Sciatic nerve (tissue), 2 donors: ENCODE measurements around the gene SYMPK. TPM values are rescaled to one million over a fixed set of nuclear protein-coding genes. Genes with fewer than 3 reads are reported as not detected.

Experiments
- ATAC-seq: fragments of 200-7000 bp; cut with Tn5 transposase; one replicate; pipeline ENCODE4 v1.9.1; 2020; ENCODE audit warnings: mild to moderate bottlenecking, moderate library complexity
- DNase-seq: peaks from one replicate; pipeline ENCODE4 v3.0.0-alpha.2; 2020; ENCODE audit warnings: low spot score
- intact Hi-C: fragments of 100-400 bp; cut with DNase I; formaldehyde crosslinking; loops from one replicate; pipeline ENCODE4 v1.14.2; 2022
- total RNA-seq: library from RNA; stranded (reverse); fragmentation: NEBNext Ultra II Directional; extraction: Animal tissue kit (Norgen Biotek cat#: 25700); gene quantifications from one replicate; pipeline ENCODE4 v1.2.1, GENCODE V29; 2021
- donor health status: DM: no; HTN: no; CAD: no.
- donor health status: DM: no; HTN: no; CAD: no.

Gene SYMPK
- total RNA-seq, 1 donor from 2014 or later, result 60.9 TPM

DNA sequence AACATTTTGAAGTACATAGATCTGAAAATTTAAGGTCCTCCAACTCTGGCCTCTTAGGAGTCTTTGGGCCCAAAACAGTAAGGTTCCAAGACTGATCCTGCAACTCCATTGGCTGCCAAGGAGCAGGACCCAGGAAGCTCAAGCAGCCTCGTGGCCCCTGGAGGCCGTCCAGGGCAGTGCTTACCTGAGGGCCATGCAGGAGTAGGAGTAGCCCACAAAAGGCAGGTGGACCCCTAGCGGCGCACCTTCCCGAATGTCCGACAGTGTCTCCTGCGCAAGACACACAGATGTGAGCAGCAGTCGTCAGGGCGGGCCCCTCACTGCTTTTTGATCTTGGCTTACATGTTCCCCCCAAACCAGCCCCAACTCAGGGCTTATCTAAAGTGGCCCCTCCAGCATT, 88.2 kb downstream of the SYMPK start:
- no peak for DNase-seq
- ATAC-seq, result no peak
- intact Hi-C loops, result no loop called here

DNA sequence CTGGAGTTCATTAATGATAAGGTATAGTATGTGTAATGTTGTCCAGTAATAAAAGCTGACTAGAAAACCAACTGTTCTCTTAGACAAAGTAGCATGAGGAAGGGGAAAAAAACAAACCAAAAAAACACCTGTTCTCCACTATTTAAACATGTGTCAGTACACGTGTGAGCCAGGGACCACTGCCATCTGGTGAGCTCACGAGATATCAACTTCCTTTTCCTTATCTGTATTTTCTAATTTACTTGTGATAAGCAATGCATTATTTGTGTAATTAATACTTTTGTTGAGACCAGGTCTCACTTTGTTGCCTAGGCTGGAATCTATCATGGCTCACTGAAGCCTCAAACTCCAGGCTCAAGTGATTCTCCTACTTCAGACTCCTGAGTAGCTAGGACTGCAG, 89.6 kb downstream of the SYMPK start:
- DNase-seq (no peak), ATAC-seq (no peak)
- intact Hi-C loops, result no loop called here

DNA sequence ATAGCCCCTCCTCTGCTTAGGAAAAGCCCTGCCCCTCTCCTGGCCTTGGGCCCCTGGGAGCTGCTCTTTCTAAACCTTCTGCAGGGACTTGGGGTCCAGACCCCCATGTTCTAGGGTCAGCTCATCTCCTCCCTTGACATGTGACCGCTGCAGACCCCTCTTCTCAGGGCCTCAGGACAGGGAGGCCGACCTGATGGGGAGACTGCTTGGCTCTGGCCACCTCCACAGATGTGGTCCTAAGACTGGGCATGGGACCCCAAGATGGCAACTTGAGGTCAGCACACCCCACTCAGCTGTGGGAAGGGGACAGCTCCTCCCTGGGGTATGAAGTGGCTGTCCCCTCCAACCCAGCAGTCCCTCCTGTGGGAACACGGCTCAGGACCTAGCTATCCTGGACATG, 90.0 kb downstream of the SYMPK start:
- intact Hi-C loops, result no loop called here
- ATAC-seq (no peak), DNase-seq (no peak)

DNA sequence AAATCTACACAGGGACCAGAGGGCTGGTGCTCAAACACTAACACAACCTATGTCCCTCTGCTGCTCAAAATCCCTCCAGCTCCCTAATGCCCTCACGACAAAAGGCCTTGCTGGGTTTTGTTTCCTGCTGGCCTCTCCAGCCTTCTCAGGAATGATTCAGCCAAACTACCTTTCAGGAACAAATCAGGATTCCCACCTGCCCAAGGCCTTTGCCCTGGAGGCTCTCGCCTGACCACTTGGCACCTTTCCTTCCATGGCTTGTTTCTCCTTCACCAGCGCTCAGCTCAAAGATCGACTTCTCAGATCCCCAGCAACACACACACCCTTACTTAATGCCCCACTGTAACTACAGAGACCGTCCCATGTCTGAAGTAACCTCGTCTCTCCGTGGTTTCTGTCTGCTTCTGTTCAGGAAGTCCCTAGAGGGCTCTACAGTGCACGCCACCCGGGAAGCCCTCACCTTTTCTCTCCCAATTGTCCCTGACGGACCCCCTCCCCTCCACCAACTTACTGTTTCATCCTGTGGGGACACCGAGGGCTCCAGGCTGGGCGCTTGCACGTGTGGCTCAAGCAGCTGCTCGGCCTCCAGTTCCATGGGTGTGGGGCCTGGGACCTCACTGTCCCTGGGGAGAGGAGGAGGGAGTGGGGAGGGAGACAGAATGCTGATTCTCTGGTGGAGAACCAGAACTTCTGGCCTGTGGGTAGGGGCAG, 90.7 kb downstream of the SYMPK start:
- DNase-seq, result no peak
- no peak for ATAC-seq
- intact Hi-C loops, result no loop called here

DNA sequence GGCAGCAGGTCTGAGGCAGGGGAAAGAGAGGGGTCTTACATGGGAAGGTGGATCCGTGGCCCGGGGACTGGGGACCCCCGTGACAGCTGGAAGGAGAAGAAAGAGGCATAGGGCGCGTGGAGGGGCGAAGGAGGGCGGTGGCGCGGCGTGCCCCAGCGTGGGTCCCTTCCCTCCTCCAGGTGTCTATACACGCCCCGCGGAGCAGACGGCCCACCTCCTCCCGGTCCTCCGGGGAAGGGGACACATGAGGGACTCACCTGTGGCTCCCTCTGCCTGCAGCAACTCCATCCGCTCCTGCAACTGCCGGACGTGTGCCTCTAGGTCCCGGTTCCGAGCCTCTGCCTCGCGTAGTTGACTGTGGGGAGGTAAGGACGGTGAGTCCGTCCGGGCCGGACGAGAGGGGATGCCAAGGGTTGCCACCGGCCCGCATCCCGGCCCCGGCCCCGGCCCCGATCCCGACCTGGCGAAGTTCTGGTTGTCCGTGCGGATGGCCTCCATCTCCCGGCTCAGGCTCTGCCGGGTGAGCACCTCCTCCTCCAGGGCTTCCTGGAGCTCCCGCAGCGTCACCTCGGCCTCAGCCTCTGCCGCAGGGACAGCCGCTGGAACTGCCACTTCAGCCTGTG, 91.5 kb downstream of the SYMPK start:
- DNase-seq, result peak; percentile 78
- intact Hi-C loops, result no loop called here
- no peak for ATAC-seq

DNA sequence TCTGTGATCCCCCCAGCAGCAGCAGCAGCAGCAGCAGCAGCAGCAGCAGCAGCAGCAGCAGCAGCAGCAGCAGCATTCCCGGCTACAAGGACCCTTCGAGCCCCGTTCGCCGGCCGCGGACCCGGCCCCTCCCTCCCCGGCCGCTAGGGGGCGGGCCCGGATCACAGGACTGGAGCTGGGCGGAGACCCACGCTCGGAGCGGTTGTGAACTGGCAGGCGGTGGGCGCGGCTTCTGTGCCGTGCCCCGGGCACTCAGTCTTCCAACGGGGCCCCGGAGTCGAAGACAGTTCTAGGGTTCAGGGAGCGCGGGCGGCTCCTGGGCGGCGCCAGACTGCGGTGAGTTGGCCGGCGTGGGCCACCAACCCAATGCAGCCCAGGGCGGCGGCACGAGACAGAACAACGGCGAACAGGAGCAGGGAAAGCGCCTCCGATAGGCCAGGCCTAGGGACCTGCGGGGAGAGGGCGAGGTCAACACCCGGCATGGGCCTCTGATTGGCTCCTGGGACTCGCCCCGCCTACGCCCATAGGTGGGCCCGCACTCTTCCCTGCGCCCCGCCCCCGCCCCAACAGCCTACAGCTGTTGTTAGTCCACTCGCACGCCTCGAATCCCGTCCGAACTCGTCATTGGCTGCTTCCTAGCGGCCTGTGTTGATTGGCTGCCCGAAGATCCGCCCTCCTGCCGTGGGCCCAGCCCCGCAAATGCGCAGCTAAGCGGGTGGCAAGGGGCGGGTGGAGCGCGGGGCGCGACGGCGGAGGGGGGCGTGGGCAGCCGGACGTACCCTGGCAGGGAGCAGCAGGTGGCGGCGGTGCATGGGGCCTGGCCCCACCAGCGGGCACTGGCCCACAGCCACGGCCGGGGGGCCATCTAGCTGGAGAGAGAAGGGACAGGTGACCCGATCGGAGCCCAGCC, 92.5 kb downstream of the SYMPK start:
- DNase-seq, result peak; percentile 96
- ATAC-seq, result peak; percentile 80
- intact Hi-C loops, result no loop called here

DNA sequence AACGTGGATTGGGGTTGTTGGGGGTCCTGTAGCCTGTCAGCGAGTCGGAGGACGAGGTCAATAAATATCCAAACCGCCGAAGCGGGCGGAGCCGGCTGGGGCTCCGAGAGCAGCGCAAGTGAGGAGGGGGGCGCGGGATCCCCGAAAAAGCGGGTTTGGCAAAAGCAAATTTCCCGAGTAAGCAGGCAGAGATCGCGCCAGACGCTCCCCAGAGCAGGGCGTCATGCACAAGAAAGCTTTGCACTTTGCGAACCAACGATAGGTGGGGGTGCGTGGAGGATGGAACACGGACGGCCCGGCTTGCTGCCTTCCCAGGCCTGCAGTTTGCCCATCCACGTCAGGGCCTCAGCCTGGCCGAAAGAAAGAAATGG, 93.1 kb downstream of the SYMPK start:
- ATAC-seq (peak; percentile 4), DNase-seq (peak; percentile 84)
- intact Hi-C loops, result loop anchor here (10.0 kb wide), 1 partner anchor 75 kb away; the partner anchor contains the start of genes QPCTL and SNRPD2

DNA sequence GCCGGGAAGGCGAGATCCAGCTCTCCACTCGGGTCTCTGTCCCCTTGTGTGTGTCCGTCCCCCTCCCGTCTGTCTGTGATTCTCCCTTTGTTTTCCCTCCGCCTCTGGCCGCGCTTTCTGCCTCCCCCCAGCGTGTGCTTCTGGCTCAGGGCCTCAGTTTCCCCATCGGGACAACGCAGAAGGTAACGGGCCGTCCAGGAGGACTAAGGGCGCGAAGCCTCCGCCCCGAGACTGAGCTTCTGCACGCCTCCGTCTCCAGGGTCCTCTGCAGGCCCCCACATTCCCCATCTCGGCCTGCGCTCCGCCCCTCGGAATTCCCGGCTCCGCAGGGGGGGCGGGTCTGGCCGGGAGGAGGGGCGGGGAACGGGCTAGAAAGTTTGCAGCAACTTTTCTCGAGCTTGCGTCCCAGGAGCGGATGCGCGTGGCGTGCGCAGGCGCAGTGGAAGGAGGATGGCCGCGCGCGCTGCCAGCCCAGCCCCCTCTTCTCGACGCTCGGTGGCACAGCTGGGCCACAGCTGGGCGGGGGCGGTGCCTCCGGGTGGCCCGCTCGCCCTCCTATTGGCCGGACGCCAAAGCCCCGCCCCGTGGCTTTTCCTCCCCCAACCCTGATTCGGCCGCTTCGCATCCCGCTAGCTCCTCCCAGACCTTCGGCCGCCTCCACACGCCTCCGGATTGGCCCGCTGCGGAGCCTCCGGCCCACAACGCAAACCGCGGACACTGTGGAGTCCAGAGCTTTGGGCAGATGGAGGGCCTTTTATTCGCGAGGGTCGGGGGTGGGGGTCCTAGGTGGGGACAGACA, 93.8 kb downstream of the SYMPK start, which contains the start of gene SIX5:
Gene SIX5 (minus strand): TSS at position 269 of the 799 bp plus-strand sequence. CDS start 408 bp downstream, outside the sequence.
- ATAC-seq, result peak; percentile 74
- intact Hi-C loops, result loop anchor here (10.0 kb wide), 1 partner anchor 74 kb away; the partner anchor contains the start of genes QPCTL and SNRPD2
- DNase-seq, result peak; percentile 100

DNA sequence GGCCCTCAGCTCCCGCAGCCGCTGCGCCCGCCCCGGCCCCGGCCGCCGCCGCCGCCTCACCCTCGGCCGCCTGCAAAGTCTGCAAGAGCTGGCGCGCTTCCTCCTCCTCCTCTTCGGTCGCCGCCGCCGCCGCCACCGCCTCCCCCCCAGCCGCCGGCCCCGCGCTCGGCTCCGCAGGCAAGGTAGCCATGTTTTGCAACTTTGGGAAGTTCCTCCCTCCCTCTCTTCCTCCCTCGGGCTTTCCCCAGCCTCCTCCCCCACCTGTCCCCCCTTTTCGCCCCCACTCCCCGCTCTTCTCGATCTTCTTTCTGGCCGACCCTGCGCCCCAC, 94.3 kb downstream of the SYMPK start:
- no peak for DNase-seq
- ATAC-seq, result no peak
- intact Hi-C loops, result loop anchor here (10.0 kb wide), 1 partner anchor 74 kb away; the partner anchor contains the start of genes QPCTL and SNRPD2

DNA sequence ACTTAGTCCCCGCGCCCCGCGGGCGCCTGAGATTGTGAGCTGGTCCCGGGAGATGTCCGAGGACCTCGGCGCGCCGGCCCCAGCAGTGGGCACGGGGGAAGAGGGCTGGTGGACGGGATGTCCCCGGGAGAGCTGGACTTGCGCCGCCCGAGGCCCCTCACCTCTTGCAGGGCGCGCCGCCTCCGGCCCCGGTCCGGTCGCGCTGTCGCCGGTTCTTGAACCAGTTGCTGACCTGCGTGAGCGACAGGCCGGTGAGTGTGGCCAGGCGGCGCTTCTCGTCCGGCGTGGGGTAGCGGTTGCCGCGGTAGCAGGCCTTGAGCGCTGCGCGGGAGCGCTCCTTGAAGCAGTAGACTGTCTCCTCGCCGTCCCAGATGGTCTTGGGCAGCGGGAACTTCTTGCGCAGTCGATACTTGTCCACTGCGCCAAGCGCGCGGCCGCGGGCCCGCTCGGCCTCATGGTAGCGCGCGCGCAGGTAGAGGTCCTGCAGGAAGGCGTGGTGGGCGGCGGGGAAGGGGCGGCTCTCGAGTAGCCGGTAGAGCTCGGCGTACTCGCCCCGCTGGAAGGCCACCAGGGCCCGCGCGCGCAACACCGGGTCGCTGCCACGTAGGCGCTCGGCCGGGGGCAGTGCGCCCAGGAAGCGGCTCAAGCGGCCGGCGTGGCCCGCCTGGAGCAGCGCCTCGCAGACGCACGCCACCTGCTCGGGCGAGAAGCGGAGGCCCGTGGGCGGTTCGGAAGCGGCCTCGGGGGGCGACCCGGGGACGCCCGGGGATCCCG, 94.9 kb downstream of the SYMPK start:
- peak; percentile 81 for DNase-seq
- no peak for ATAC-seq
- intact Hi-C loops, result loop anchor here (10.0 kb wide), 1 partner anchor 73 kb away; the partner anchor contains the start of genes QPCTL and SNRPD2

DNA sequence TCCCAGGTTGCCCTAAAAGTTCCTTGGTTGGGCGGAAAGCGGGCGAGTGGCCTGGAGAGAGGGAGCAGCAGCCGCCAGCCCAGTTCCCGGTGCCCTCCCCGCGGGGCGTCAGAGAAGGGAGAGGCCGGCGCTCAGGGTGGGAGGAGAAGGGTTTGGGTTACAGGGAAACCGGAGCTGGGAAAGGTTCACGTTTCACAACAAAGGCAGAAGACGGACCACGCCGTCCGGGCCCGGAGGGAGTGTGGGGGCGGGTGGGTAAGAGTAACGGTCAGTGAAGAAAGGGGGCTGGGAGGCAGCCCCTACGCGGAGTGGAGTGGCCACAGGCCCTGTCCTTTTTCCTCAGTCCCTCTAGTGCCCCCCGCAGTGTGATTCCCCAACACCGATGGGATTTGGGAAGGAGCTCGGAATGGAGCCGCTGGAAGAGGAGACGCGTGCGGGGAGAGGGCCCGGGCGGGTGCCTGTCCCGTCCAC, 95.5 kb downstream of the SYMPK start:
- intact Hi-C loops, result loop anchor here (10.0 kb wide), 1 partner anchor 73 kb away; the partner anchor contains the start of genes QPCTL and SNRPD2
- peak; percentile 31 for ATAC-seq
- DNase-seq, result peak; percentile 91

DNA sequence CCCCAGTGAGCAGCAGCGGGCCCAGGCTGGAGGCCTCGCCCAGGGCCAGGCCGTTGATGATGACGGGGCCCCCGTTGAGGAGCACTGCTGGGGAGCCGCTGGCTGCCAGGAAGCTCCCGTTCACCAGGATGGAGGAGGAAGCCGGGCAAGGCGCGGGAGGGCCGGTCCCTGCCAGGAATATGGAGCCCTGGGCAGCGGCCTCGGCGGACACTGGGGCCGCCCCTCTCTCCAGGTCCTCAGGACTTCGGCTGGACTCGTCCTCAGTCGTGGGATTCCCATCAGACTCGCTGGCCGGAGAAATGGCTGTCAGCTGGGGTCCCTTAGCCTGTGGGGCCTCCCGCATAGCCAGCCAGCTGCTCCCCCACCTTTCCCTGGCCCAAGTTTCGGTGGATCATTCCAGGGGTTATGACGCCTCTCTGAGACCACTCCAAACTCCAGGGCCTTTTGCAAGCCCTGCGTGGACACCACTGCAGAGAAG, 96.0 kb downstream of the SYMPK start:
- DNase-seq (no peak), ATAC-seq (no peak)
- intact Hi-C loops, result loop anchor here (10.0 kb wide), 1 partner anchor 72 kb away; the partner anchor contains the start of genes QPCTL and SNRPD2

DNA sequence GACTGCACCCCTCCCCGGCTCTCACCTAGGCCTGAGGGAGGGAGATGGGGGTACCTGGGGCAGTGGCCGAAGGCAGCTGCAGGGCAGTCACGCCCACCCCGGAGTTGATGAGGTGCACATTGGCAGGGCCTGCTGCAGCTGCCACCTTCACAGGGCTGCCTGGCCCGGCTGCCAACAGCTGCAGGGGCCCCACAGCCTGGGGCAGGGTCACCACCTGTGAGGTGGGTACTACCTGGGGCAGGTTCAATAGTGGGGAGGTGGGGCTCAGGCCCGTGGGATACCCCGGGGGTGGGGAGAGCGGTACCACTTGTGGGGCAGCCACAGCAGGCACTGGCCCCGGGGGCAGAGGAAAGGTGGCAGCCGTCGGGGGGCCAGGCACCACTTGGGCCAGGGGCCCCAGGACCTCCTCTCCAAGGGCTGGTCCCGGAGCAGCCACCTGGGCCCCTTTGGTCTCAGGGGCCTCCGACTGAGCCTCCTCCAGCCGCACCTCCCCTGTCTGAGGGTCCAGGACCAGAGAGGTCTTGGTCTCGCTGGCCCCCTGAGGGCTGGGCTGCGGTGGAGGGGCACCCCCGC, 96.6 kb downstream of the SYMPK start:
- DNase-seq, result no peak
- intact Hi-C loops, result loop anchor here (10.0 kb wide), 1 partner anchor 72 kb away; the partner anchor contains the start of genes QPCTL and SNRPD2
- ATAC-seq, result no peak

DNA sequence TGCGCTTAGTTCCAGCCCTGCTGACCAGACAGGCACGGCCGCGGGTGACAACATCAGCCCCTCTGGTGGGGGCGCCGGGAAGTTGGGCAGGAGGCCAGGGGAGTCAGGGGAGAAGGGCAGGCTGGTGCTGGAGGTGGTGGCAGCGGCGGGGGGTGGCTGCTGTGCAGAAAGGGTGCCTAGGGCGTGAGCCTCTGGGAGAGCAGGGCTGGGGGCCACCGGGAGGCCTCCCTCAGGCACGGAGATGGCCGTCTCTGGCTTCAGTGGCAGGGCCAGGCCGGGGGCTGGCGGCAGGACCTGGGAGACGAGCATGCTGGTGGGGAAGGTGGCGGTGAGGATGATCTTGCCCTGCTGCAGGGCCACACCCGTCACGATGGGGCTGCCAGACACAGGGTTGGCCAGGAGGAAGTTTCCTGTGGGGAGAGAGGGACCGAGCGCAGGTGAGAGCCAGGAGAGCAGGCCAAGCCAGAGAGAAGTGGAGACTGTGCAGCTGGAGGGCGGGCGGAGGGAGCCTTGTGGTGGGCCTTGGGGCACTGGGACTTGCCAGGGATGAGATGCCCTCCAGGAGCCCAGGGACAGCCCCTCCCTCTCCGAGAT, 97.1 kb downstream of the SYMPK start:
- no peak for ATAC-seq
- intact Hi-C loops, result loop anchor here (10.0 kb wide), 1 partner anchor 71 kb away; the partner anchor contains the start of genes QPCTL and SNRPD2
- no peak for DNase-seq
